A172 (cell line): ENCODE data around the gene CPM. TPM values are rescaled to one million over a fixed set of nuclear protein-coding genes. Genes with fewer than 3 reads are reported as not detected.
A peak's percentile ranks its signal among the peaks of the same experiment; 100 is the strongest.

ENCODE experiments used
- DNase-seq: peaks from one replicate; pipeline ENCODE4 v3.0.0-alpha.2; 2015; ENCODE audit warnings: low spot score
- total RNA-seq: library from RNA; depleted of rRNA; stranded (reverse); fragments of >200 nt; shearing (Covaris generic); gene quantifications from 2 replicates; pipeline ENCODE4 v1.2.3, GENCODE V29; 2014

The CPM gene
- total RNA-seq, 1 experiment from 2014 or later, result not detected

- DNase-seq, result no peak
Observed at GRCh38 chr12:68904351-68904962, 28.5 kb downstream of the CPM start.

GRCh38 chr12:68903511-68903910 is 29.5 kb downstream of the CPM start:
- DNase-seq, result no peak

DNA sequence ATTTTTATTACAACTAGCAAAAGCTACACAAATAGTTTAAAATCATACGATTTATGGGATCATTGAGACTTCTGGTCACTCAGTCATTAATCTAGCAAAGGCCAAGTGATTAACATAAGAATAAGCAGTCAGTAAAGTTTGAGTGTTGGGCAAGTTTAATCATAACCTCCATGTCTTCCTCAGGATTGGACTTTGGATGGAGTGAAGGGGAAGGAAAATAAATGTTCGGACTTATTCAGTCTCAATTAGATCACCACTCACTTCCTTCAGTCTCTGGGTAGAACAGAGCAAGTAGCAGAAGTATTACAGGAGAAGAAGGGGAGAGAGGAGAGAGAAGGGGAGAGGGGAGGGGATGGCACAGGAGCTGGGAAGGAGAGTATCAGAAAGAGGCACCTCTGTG is 31.4 kb downstream of the CPM start:
- no peak for DNase-seq

DNA sequence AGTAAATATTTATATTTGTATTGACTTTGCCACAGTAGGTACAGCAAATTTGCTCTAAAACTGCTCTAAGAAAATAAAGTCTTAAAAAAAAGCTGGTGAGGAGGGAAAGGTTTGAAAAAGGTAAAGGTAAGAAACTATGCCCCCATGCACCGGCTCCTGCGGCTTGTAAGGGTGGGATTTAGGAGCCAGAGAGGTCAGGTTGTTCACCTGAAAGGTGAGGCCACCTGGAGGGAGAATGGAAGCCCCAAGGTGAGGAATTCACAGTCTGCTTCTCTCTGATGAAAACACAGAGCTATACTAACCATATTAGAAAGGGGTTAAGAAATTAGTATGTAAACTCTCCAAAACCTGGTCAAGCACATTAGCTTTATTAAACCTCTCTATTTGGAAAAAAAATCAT is 31.8 kb downstream of the CPM start:
- DNase-seq, result no peak

GRCh38 chr12:68900241-68900640 is 32.7 kb downstream of the CPM start:
- DNase-seq, result no peak

DNA sequence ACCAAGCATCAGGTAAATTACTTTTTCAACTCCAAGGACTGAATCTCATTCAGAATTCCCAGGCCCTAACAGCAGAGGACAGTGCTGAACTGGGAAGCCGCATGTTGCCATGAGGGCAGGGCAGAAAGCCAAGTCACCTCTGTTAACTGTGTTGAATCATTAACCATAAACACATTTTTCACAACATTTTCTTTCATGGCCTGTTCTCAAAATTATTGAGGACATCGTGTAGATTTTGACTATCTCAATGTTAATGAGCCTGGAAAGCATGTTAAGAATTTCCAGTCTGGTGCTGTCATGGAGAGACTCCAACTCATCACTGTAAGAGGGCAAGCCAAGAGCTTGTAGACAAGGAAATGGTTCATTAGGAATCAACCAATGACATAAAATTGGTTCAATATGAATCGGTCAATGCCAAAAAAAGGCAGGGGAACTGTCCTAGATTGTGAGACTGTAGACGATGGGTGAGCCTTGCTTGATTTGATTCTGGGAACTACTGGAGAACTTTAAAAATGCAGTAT is 33.7 kb downstream of the CPM start:
- peak; percentile 70 for DNase-seq

- no peak for DNase-seq
Observed at GRCh38 chr12:68896881-68897540, 36.0 kb downstream of the CPM start.

GRCh38 chr12:68894276-68894855 is 38.6 kb downstream of the CPM start:
- no peak for DNase-seq

DNA sequence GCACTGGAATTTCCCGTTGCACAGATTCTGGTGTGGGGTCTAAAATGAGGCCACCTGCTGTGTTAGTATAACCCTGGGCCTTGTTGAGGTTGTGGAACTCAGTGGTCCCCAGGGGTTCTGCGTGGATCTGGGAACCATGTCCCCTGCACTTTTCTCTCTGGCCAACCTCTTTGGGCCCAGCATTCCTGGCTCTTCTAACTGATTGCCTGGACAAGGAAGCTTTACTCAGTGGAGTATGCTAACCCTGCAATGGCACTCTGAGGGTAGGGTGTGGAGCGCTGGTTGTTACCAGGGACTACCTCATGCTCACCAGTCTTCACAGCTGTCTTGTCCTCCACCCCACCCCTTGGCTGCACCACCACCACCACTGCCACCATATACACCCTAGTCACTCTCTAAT is 39.2 kb downstream of the CPM start:
- DNase-seq, result no peak

DNA sequence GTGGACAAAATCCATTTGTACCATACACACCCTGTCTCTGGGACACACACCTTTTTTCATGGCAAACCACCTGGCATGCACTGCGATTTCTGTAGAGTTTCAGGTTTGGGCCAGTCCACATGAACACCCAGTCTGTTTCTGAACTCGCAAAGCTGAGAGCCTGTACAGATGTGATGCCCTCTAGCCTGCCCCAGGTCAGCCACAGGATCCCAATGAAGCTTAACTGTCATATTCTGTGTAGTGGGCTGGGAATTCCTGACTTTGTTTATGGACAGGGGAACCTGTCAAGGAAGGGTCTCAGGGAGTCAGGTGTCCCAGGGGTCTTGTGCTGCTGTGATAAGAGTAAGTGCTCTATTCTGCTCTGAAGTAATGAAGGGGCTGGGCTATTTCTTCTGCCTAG is 39.8 kb downstream of the CPM start:
- no peak for DNase-seq

DNA sequence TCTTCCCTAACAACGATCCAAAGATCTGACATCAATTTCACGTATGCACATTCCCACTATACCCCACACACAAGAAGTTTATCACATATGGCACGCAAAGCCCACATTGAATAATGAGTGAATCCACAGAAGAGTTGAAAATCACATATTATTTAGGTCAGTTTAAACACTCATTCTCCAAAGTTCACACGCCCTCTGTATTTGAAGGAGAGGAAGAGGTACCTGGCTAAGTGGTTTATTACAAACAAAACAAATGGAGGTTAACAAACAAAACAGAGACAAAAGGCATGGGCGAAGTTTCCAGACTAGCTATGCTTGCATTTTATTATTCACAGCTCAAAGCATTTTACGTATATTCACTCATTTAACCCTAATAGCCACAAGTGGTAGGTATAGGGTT is 41.8 kb downstream of the CPM start:
- no peak for DNase-seq

DNA sequence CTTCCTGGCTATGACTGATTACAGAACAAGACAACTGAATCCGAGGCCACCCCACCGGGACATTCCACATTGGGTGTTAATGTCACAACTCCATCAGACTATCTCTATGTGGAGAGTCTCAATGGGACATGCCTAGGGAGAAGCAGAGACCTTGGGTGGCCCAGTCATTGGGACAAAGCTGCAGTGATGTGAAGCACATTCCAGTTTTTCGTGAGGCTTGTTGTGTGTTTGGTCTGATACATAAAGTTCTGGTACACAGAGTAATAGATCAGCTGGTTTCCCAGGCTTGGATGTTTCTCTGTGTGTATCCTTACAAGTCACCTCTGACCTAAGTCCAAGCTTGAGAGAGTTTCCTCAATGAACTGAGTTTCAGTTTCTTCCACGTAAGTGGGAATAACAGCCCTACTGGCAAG is 42.3 kb downstream of the CPM start:
- no peak for DNase-seq

DNA sequence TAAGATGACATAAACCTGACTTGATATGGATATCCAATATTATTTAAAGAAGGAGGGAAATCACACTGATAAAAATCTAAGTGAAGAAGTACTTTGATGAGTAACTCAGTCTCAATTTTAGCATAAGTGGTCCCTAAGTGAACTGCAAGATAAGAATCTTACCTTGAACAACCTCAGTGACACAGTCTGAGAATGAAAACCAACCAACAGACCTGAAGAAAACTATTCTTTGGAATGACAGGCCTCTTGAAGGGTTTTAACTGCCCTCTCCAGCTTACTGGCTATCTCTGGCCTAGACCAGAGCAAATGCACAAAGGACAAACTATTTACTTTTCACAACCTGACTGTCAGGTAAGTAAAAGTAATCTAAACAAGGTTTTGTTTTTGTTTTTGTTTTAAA is 44.7 kb downstream of the CPM start:
- no peak for DNase-seq

DNA sequence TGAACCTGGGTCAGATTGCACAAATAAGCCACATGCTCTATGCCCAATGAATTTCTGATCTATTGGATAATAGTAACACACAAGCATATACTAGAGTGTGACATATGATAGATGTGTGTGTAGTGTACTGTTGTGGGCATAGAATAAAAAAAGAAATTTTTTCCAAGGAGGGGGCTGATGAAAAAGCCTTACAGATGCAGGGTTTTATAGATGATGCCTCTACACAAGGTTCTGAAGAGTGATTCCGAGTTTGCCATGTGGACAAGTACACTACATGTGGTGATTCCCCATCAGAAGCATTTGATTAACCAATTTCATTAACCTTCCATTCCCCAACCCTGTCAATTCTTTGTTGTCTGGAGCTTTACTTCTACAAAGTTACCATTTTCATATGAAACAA is 45.3 kb downstream of the CPM start:
- no peak for DNase-seq

- no peak for DNase-seq
Observed at GRCh38 chr12:68886636-68887572, 46.1 kb downstream of the CPM start.

- DNase-seq, result no peak
Observed at GRCh38 chr12:68885381-68885780, 47.6 kb downstream of the CPM start.

DNA sequence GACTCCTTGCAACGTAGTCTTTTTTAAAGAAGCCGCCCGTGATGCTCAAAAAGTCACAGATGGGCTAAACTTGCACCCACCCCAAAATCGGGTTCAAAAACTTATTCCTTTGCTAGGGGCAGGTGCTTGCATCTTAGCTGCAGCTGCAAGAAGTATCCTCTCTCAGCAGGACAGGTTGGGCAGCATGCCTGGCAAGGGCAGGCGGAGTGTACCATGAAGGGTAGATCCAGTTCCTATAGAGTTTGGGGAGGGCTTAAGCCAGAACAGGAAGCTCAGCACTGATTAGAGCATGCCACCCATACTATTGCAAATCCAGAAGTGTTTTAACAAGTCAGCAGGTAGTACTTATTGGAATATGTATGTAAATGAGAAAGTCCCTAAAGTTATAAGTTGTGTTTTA is 48.7 kb downstream of the CPM start:
- DNase-seq, result no peak

DNA sequence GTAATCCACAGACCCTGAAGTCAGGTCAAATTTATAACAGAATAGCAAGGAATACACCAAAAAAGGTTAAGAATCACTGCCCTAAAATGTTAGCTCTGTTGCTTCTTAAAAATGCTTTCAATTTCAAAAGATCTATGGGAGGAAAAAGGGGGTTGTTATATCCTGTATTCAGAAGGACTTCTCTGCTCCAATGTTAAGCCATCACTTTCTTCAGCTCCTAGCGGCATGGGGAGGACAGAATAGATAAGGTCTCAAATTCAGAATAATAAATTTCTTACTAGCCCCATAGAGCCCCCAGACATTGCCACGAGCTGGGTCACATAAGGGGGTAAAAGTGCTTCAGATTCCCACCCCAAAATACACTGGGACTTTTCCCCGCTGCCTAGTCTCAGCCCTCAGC is 49.8 kb downstream of the CPM start:
- DNase-seq, result no peak

- DNase-seq, result no peak
Observed at GRCh38 chr12:68882251-68882964, 50.6 kb downstream of the CPM start.

DNA sequence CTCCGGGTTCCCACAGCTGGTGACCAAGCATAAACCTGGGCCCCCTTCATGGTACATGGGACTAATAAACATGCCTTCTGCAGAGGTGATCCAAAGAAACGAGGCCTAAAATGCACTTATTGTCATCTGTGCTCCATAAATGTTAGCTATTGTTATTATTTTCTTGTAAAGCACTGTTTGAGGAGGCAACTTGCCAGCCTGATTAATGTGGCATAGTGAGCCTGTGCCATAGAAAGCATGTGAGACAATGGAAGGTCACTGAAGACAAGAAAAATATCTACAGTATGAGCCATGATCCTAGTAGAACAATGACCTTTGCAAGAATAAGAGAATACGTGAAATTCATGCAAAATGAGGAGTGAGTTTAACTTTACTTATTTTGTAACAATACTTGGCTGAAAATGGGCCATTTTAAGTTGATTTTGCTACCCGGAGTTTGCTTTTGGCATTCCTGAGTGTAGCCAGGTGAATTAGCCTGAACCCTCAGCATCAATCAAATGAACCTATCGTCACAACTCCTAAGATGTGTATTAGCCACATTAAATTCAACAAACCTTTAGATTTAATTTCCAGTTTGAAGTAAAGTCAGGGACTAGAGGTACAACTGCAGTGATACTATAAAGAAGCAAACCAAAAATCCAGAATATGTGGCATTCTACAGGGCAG is 52.2 kb downstream of the CPM start:
- no peak for DNase-seq

DNA sequence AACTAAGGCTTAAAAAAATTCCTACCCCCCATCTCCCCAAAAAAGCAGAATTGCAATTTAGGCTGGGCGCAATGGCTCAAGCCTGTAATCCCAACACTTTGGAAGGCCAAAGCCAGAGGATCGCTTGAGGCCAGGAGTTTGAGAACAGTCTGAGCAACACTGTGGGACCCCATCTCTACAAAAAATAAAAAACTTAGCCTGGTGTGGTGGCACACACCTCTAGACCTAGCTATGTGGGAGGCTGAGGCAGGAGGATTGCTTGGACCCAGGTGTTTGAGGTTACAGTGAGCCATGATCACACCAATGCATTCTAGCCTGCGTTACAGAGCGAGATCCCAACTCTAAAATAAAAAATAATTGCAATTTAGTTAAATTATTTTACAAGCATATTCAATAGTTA is 54.1 kb downstream of the CPM start:
- no peak for DNase-seq
